Progenitor cell of endocrine pancreas (in vitro differentiated cells): Measurements from ENCODE around the gene MYPN. TPM values are rescaled to one million over a fixed set of nuclear protein-coding genes. Genes with fewer than 3 reads are reported as not detected.

Experiments
- DNase-seq: peaks from one replicate; pipeline ENCODE4 v3.0.0; 2021; ENCODE audit warnings: low spot score; ENCODE audit not compliant: unreplicated experiment
- H3K27ac Mint-ChIP-seq: 2 replicates; pipeline ENCODE4 v1.8.0; 2021; ENCODE audit warnings: mild to moderate bottlenecking, moderate library complexity, mixed read lengths
- H3K27me3 Mint-ChIP-seq: 2 replicates; pipeline ENCODE4 v1.8.0; 2021; ENCODE audit warnings: mixed read lengths
- H3K36me3 Mint-ChIP-seq: 2 replicates; pipeline ENCODE4 v1.8.0; 2022; ENCODE audit warnings: mixed read lengths; ENCODE audit not compliant: insufficient read depth
- H3K4me1 Mint-ChIP-seq: 2 replicates; pipeline ENCODE4 v1.8.0; 2021; ENCODE audit warnings: low read depth, mixed read lengths
- H3K4me3 Mint-ChIP-seq: 2 replicates; pipeline ENCODE4 v1.8.0; 2021; ENCODE audit warnings: low read depth, mild to moderate bottlenecking, moderate library complexity, mixed read lengths
- H3K9me3 Mint-ChIP-seq: 2 replicates; pipeline ENCODE4 v1.8.0; 2021; ENCODE audit warnings: low read depth, mixed read lengths
- total RNA-seq: library from RNA; stranded (reverse); gene quantifications from 2 replicates; pipeline ENCODE4 v1.2.1, GENCODE V29; 2021
- TF ChIP-seq, protein P1 (sequence below): fragments of 200-600 bp; sonication (generic); IDR thresholded peaks from one replicate; pipeline ENCODE4 v1.5.0; 2021; ENCODE audit warnings: antibody characterized with exemption, mild to moderate bottlenecking; ENCODE audit not compliant: unreplicated experiment

MYPN gene
- total RNA-seq, 1 donor from 2014 or later, result 0.05 TPM

DNA sequence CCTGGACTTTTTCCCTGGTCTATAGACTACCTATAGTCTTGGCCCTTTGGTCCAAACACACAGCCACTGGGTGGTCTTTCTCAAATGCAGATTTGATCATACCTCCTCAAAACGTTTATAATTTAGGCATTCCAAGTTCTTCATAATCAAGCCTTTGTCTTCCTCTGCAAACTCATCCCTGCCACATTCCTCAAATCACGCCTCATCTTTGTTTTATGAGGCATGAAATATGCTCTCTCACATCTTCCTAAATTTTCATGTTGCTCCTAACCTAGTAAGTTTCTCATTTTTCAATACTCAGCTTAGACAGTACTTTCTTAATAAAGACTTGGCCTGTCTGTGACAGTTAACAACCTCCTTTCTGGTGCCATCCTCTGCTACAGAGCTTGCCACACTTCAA lies 23.3 kb upstream of the MYPN start:
- Mint-ChIP-seq H3K27me3 (peaks cover 3% of the 10 kb centered on the region), H3K27ac (no peak overlapping the region), H3K9me3 (no peaks in the 10 kb centered on the region), H3K36me3 (no peaks in the 10 kb centered on the region), H3K4me3 (no peak overlapping the region), H3K4me1 (no peaks in the 10 kb centered on the region)
- TF ChIP-seq, protein P1, sequence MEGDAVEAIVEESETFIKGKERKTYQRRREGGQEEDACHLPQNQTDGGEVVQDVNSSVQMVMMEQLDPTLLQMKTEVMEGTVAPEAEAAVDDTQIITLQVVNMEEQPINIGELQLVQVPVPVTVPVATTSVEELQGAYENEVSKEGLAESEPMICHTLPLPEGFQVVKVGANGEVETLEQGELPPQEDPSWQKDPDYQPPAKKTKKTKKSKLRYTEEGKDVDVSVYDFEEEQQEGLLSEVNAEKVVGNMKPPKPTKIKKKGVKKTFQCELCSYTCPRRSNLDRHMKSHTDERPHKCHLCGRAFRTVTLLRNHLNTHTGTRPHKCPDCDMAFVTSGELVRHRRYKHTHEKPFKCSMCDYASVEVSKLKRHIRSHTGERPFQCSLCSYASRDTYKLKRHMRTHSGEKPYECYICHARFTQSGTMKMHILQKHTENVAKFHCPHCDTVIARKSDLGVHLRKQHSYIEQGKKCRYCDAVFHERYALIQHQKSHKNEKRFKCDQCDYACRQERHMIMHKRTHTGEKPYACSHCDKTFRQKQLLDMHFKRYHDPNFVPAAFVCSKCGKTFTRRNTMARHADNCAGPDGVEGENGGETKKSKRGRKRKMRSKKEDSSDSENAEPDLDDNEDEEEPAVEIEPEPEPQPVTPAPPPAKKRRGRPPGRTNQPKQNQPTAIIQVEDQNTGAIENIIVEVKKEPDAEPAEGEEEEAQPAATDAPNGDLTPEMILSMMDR, result no peak
- DNase-seq, result no peak

DNA sequence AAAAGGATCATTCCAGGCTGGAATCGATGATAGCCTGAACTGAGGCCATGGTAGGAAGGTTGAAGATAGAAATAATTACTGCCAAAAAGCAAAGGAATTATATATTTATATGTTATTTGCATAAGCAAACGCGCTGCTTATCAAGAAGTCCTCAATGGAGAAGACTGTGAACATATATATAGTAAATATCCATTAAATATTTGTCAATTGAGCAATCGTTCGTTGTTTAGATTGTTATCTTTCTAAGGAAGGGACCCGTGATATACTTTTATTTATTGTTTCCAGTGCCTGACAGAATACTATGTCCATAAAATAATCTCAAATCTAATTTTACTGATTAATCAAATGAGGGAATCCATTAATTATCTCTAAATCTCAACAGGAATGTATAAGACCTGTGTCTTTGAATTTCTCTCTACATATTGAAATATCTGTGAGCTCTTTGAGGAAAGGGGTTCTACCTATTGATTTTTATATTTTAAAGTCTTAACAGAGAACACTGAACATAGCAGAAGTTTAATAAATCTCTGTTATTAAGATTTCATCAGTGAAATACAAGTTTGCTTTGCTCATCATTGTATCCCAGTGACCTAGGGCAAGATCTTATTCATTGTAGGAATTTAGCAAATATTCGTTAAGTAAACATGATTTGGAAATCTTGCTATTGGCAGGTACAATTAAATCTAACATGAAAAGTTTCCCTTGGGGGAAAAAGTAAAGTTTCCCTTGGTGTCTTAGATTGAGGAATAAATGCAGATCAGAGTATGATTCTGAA lies 22.2 kb upstream of the MYPN start:
- TF ChIP-seq, protein P1, result no peak
- DNase-seq, result no peak
- H3K4me1 Mint-ChIP-seq, result no peaks in the 10 kb centered on the region
- peaks cover 3% of the 10 kb centered on the region for H3K27me3 Mint-ChIP-seq
- H3K9me3 Mint-ChIP-seq, result no peaks in the 10 kb centered on the region
- H3K4me3 Mint-ChIP-seq, result no peak overlapping the region
- no peak overlapping the region for H3K27ac Mint-ChIP-seq
- H3K36me3 Mint-ChIP-seq, result no peaks in the 10 kb centered on the region

DNA sequence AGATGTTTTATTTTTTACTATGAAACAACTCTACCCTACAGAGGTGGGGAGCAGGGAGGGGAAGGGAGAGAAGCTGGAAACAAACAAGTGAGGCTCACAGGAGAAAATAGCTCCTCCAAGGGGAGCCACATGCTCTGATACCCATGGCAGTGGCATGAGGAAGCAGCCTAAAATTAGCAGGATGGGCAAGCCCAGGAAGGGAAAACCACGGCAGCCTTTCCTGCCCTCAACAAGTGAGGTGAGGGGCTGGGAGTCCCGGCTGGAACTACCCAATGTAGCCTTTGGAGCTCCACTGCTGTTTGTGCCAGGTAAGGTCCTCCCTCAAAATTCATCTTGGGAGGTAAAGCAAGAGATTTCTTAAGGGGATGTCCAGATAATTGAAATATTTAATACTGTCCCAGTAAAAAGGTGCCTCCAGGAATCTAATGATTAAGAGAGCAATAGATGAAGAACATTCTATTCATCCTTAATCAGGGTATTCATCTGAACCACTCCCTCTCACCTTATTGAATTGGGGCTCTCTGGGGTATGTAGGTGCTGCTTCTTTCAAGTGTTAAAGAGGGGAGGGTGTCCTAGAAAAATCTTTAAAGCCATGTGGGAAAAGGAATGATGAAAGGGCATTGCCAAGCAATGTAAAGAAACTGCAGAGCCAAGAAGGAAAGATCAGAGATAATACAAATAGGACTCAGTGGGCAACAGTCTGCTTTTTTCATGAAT lies 21.4 kb upstream of the MYPN start:
- Mint-ChIP-seq H3K4me3 (no peak overlapping the region), H3K4me1 (no peaks in the 10 kb centered on the region), H3K27me3 (no peaks in the 10 kb centered on the region), H3K27ac (no peak overlapping the region), H3K36me3 (no peaks in the 10 kb centered on the region), H3K9me3 (no peaks in the 10 kb centered on the region)
- TF ChIP-seq, protein P1, result no peak
- no peak for DNase-seq

DNA sequence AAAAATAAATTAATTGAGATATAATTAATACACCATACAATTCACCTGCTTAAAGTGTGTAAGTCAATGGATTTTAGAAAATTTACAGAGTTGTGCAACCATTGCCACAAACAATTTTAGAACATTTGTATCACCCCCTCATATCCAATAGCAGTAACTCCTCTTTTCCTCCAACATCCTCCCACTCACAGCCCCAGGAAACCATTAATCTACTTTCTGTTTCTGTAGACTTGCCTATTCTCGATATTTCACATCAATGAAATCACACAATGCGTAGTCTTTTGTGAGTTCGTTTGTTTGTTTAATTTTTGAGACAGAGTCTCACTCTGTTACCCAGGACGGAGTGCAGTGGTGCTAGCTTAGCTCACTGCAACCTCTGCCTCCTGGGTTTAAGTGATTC lies 20.5 kb upstream of the MYPN start:
- Mint-ChIP-seq H3K4me3 (no peak overlapping the region), H3K9me3 (no peaks in the 10 kb centered on the region), H3K36me3 (no peaks in the 10 kb centered on the region), H3K27me3 (no peaks in the 10 kb centered on the region), H3K27ac (no peak overlapping the region), H3K4me1 (no peaks in the 10 kb centered on the region)
- DNase-seq, result no peak
- TF ChIP-seq, protein P1, result no peak

DNA sequence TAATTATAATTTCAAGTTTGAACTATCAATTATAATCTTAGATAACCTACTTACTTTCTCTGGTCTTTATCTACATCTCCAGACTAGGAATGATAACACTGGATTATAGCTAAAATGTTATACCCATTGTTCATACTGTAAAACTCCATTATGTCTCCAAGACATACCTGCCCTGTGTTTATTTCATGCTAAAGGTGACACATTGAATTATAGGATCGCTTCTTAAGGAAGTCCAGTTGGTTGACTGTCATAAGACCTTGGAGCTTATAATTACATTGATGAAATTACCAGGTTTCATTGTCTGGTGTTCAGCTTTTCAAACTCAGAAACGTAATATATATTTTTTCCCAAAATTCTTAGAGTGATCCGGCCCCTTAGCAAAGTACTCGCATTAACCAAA lies 18.7 kb upstream of the MYPN start:
- Mint-ChIP-seq H3K4me1 (no peaks in the 10 kb centered on the region), H3K4me3 (no peak overlapping the region), H3K36me3 (no peaks in the 10 kb centered on the region), H3K27ac (no peak overlapping the region), H3K9me3 (no peaks in the 10 kb centered on the region), H3K27me3 (no peaks in the 10 kb centered on the region)
- no peak for DNase-seq
- TF ChIP-seq, protein P1, result no peak
